Hippocampal formation (tissue), 2 donors: ENCODE measurements around the gene CACNA1H.
"Not testable (repeated sequence)": the region's sequence is repeated elsewhere in the genome, so short reads cannot be mapped to it uniquely, and the experiment has no call there.

Experiments
- DNase-seq, 2 donors: peaks; one replicate each; lab custom pipeline; 2025; lab: John Stamatoyannopoulos, UW

CACNA1H gene

DNA sequence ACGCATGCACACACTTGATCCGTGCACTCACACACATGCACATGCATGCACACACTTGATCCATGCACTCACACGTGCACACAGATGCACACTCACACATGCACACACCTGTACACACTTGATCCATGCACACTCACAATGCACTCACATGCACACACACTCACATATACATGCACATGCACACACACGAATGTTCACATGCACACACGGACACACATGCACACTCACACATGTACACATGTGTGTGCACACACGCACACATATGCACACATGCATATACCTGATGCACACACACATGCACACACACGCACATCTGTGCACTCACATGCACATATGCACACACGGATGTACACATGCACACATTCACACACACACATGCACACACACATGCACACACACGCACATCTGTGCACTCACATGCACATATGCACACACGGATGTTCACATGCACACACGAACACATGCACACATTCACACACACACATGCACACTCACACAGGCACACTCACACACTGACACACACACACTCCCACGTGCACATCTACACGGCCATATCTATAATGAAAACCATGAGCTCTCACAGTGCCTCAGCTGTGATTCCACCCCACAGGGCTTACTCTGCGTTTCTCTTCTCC is 95.1 kb downstream of the CACNA1H start:
- DNase-seq = not testable (repeated sequence)

DNA sequence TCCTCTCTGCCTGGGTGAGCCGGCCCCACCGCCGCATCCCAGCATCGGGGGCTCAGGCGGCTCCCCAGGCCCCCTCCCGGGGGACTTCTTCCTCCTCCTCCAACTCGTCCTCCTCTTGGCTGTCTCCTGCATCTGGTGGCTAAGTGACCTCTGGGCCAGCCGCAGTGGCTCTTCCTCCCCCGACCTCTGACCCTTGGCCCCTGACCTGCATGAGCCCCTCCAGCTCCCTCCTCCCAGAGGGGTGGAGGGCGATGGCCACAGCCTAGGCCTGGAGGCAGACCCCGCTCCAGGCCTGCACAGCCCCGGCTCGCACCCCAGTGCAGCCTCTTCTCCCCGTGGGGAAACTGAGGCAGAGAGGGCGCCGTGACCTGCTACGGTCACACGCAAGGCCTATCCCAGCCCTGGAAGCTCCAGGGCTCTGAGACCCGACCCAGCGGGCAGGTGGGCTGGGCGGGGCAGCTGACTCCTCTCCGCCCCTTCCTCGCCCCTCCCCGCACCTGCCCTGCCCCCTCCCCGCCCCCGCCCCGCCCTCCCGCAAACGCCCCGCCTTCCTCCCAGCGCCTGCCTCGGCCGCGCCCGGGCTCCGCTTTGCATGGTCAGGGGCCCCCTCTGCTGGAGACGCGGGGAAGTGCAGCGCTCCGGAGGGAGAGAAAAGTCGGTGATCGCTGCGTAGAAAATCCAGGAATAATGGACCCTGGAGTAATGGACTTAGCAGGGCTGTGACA is 96.3 kb downstream of the CACNA1H start:
- not testable (repeated sequence) for DNase-seq

DNA sequence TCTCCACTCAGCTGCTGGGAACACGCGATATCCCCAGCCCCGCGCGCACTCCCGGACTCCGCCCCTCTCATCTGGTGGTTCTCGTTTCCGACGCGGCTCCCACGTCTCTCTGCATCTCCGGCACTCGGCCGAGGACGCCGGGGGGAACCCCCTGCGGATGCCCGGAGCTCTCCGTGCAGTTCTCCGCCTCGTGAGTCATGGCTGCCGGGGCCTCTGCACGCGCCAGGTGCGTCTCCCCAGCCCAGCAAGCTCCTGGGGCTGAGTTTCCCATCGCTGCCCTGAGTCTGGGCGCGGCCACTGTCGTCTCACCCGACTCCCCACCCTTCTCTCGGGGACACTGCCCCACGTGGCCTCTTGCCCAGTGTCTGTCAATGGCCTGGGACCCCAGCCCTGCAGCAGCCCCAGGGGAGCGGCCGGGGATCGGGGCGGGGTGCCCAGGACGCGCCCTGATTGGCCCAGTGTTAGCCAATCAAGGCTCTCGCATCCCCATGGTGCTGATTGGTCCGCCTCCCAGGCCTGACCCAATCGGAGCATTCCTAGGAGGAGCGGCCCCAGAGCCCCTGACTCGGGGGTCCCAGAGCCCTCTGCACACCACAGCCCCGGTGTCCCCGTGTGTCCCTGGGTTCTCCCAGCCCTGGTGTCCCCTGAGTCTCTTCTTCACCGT is 100.9 kb downstream of the CACNA1H start:
- not testable (repeated sequence) for DNase-seq

DNA sequence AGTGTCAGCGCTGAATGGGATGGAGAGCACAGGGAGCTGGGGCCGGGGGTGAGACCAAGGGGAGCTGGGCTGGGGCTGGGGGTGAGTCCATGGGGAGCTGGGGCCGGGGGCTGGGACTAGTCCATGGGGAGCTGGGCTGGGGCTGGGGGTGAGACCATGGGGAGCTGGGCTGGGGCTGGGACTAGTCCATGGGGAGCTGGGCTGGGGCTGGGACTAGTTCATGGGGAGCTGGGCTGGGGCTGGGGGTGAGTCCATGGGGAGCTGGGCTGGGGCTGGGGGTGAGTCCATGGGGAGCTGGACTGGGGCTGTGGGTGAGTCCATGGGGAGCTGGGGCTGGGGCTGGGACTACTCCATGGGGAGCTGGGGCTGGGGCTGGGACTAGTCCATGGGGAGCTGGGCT is 101.9 kb downstream of the CACNA1H start:
- DNase-seq = not testable (repeated sequence)

DNA sequence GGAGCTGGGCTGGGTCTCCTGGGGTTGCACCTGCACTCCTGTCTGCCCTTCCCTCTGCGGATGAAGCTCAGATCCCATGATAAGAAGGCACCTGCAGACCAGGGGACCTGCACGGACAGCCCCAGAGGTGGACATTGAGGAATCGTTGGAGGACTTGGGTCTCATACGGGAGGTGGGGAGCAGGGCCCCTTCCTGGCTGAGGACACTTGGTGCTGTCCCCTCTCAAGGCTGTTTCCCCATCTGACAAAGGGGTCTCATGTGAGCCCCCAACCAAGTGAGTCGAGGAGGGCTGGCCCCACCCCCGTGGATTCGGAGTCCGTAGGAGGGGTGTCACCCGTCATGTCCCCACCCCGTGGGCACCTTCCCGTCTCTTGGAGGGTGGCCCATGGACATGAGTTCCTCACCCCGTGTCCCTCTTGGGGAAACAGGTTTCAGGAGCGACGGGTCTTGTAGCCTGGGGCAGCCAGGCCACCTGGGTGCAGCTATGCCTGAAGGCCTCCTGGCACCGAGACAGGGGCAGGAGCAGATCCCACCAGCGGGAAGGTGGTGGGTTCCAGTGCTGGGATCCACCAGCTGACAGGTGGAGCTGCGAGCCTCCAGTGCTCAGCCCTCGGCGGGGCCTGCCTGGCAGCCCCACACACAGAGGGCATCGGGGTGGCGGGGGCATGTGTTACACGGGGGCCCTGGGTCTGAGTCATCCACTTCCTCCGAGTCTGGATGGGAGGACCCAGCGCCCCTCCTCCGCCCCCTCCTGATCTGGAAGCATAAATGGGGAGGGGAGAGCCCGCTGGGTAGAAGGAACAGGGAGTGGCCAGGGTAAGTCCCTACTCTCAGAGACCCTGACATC is 102.6 kb downstream of the CACNA1H start, which contains the start of gene TPSD1:
Gene TPSD1 (plus strand): TSS at position 794 of the 847 bp plus-strand sequence. CDS start 212 bp downstream, outside the sequence.
- DNase-seq = not testable (repeated sequence)

DNA sequence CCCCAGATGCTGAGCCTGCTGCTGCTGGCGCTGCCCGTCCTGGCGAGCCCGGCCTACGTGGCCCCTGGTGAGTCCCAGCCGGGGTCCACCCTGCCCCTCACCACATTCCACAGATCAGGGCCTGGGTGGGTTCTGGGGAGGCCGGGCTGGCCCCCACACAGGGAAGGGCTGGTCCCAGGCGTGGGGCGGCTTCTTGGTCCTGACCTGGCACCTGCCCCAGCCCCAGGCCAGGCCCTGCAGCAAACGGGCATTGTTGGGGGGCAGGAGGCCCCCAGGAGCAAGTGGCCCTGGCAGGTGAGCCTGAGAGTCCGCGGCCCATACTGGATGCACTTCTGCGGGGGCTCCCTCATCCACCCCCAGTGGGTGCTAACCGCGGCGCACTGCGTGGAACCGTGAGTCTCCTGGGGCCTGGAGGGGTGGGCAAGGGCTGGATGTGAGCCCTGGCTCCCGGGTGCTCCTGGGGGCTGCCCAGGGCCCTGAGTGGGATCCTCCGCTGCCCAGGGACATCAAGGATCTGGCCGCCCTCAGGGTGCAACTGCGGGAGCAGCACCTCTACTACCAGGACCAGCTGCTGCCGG is 103.5 kb downstream of the CACNA1H start:
- DNase-seq = not testable (repeated sequence)

DNA sequence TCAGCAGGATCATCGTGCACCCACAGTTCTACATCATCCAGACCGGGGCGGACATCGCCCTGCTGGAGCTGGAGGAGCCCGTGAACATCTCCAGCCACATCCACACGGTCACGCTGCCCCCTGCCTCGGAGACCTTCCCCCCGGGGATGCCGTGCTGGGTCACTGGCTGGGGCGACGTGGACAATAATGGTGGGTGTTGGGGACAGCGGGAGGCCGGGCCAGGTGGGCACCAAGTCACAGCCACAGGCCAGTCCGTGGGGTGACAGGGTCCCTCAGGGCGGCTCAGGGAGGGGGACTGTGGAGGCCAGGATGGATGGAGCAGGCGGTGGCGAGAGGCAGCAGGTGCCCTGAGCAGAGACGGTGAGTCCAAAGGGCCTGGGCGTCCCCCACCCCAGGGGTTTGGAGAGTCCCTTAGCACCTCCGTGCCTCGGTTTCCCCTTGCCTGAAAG is 104.0 kb downstream of the CACNA1H start:
- no peak for DNase-seq

DNA sequence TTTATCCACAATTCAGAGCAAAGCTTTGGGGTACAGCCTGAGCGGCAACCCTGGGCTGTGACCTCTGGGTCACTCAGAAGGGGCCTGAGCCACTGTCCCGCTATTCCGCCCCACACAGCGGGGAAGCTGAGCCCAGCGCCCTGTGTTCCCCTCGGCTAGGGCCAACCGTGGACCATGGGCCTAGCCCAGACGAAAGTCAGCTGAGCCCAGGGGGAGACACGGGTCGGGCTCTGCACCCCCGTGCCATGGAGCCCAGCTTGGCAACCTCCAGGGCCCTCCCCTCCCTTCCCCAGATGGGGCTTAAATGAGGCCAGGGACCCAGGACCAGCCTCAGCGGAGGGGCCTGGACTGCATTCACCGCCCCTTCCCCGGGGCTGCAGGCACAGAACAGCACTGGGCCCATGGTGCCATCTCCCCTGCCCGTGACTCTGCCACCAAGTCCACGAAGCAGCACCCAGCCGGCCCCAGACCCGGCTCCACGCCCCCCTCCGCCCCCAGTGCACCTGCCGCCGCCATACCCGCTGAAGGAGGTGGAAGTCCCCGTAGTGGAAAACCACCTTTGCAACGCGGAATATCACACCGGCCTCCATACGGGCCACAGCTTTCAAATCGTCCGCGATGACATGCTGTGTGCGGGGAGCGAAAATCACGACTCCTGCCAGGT is 104.8 kb downstream of the CACNA1H start:
- DNase-seq = no peak

DNA sequence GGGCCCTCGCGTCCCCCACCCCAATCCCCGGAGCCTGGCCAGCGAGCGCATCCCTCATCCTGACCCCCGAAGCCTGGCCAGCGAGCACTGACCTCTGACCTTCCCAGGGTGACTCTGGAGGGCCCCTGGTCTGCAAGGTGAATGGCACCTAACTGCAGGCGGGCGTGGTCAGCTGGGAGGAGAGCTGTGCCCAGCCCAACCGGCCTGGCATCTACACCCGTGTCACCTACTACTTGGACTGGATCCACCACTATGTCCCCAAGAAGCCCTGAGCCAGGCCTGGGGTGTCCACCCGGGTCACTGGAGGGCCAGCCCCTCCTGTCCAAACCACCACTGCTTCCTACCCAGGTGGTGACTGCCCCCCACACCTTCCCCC is 105.3 kb downstream of the CACNA1H start:
- DNase-seq = no peak

DNA sequence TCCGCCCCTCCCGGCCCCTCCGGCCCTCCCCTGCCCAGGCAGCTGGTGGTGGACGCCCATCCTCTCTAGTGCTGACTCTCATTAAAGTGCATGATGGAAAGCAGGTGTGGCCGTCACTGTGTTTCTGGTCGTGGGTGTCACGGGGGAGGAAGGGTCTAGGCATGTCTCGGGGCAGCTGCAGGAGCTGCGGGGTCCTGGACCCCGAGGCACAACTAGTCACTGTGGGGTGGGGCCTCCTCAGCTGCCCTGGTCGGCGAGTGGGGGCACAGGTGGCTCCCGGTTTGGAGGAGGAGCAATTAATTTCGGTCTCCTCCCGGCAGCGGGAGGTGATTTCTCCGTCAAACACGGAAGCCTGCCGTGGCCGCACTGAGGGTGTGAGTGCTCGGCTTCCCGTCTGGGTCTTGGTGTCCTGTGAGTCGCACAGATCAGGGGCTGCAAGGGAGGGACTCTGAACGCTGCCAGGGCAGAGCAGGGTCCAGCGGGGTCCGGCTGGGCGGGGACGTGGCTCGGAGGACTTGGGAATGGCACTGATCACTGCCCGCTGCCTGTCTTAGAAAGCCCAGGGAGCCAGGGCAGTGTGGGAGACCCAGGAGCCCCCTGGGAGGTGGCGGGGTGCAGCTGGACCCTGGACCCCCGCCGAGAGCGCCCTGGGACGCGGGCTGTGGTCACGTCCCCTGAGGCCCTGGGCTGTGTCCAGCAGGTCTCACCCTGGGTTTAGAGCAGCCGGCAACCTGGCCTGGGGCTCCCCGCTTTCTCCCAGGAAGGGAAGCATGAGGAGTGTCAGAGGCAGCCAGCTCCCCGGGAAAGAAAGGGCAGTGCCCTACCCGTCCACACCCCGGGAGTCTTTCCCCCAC is 106.2 kb downstream of the CACNA1H start:
- DNase-seq = no peak

DNA sequence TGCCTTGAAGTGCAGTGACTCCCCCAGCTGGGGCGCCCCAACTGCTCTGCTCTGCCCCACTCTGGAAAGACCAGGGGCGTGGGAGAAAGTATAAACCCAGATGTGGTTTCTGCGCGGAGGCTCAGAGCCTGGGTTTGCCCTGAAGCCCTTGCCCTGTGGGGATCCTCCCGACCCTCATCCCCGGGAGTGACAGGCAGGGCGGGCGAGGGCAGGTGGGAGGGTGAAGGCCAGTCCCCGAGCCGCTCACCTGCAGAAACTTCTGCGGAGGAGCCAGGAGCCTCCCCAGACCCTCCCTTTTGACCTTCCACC is 106.8 kb downstream of the CACNA1H start:
- no peak for DNase-seq

DNA sequence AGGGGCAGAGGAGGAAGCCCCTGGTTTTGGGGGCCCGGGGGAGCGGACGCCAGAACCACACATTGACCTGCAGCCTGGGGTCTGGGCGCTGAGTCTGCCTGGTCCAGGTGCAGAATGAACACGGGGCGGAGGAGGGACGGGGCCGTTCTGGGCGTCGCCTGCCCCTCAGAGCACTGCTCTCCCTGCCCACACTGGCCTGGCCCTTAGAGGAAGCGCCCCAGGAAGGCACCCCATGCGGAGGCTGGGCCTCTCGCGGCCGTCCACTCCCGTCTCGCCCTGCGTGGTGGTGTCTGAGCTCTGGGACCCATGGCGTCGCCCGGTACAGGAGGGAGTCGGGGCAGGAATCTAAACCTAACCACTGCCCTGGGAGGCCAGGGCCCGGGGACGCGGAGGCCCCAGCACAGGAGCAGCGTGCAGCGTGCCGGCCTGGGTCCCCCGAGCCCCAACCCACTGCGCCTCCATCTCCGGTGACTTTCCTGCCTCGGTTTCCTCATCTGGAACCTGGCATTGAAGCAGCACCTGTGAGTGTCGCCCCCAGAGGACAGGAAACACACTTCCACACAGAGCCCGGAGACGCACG is 107.3 kb downstream of the CACNA1H start:
- DNase-seq = no peak

DNA sequence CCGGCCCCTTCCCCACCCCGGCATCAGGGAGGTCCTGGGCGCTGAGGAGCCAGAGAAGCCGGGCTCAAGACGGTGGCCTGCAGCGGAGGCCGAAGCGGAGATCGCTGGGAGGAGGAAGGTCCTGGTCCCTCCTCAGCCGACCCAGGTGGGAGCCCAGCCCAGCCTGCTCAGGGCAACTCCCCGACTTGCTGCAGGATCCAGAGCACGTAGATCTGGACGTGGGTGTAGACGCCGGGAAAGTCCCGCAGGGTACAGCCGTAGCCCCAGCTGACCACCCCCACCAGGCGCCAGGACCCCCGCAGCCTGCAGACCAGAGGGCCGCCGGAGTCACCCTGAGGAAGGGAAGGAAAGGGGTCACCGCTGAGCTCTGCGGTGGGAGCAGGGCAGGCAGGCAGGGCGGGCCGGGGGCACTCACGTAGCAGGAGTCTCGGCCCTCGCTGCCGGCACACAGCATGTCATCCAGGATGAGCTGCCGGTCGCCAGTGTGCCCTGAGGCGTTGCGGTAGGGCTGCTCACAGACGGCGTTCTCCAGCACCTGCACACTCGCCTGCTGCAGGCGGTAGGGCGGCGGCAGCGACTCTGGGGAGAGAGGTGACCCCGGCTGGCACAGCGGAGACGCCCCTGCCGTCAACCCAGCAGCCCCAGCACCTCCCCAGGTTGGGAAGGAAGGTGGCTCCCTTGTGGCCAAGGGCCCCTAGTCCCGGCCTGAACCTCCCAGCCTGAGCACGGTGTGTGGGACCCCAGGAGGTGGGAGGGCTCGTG is 108.4 kb downstream of the CACNA1H start:
- no peak for DNase-seq

DNA sequence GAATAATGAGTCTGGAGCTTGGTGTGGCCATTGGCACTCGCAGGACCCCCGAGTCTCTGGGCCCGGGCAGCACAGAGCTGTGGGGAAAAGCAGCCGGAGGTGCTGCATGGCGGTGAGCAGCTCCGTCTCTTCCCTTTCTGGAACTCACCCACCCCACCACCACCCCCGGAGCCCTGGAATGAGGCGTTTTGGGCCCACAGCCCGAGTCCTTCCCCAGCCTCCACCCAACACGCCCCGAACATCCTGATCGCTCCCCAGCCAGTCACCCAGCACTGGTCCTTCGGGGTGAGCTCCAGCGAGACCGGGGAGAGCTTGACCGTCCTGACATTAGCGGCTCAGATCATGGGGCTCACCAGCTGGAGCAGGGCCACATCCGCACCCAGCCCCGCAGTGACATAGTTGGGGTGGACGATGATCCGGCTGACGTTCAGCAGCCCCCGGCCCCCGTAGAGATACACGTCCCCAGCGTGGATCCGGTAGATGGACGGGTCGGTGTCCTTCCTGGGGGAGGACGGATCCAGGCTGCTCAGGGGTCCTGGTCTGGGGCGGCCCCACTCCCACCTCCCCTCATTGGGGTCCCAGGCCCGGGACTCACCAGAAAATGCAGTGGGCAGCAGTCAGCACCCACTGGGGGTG is 109.4 kb downstream of the CACNA1H start:
- DNase-seq = no peak

DNA sequence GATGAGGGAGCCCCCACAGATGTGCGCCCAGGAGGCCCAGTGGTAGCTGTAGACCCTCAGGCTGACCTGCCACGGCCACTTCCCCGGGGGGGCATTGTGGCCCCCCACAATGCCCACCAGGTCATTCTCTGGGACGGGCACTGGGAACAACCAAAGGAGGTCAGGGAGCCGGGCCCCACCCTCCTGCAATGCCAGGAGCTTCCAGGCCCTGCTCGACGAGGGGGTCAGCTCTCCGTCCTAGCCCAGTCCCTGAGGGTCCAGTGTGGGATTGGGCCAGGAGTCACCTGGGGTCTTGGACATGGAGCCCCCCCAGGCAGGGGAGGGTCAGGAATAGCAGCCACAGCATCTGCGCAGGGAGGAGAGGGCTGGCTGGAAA is 109.9 kb downstream of the CACNA1H start:
- no peak for DNase-seq

DNA sequence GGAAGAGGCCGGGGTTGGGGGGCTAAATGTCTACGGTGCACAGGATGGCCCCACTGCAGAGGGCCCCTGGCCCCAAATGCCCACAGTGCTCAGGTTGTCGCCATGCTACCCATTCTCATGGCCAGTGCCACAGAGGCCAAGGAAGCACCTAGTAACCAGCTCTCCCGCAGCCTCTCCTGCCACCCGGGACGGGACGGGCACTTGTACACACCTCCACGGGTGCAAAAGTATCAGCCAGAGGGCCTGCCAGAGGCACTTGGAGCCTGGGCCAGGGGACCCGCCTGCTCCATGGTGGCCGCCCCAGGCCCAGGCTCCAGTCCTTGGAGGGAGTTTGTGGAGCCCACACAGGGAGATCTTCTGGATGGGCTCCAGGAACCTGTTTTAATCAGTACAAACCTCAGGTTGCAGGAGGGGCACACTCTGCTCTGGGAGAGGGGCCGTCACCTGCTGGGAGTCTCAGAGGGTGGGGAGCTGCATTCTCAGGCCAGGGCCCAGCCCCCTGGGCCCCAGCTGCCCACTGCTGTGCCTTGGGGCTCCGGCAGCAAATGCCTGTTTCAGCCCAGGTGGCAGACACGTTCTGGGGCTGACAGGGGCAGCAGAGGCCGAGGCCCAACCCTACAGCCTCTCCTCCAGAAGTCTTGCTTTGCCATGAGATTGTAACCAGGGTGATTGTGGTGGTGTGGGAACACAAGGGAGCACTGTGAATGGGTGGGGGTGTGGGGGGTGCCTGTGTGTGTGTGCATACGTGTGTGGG is 110.9 kb downstream of the CACNA1H start:
- no peak for DNase-seq

DNA sequence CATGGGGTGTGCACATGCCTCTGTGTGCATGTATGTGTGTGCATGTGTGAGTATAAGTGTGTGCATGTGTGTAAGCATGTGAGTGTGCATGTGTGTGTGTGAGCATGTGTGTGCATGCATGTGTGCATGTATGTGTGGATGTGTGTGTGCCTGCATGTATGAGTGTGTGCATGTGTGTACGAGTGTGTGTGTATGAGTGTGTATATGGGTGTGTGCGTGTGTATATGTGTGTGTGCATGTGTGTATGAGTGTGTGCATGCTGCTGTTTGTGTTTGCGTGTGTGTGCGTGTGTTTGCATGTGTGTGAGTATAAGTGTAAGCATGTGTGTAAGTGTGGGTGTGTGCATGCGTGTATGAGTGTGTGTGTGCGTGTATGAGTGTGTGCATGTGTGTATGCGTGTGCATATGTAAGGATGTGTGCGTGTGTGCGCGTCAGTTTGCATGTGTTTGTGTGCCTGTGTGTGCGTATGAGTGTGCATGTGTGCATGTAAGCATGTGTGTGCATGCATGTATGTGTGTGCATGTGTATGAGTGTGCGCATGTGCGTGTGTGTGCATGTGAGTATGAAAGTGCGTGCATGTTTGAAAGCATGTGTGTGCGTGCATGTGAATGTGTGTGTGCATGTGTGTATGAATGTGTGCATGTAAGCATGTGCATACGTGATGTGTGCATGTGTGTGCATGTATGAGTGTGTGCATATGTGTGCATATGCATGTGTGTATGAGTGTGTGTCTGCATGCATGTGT is 111.6 kb downstream of the CACNA1H start:
- no peak for DNase-seq
